DMS114 treated with DMSO at 0.1 percent for 48 hours (cell line): Measurements from ENCODE around the gene IL17RA.

ENCODE experiments used
- DNase-seq: peaks from one replicate; lab custom pipeline; 2025; ENCODE audit not compliant: unreplicated experiment; lab: John Stamatoyannopoulos, UW

Gene IL17RA

DNA sequence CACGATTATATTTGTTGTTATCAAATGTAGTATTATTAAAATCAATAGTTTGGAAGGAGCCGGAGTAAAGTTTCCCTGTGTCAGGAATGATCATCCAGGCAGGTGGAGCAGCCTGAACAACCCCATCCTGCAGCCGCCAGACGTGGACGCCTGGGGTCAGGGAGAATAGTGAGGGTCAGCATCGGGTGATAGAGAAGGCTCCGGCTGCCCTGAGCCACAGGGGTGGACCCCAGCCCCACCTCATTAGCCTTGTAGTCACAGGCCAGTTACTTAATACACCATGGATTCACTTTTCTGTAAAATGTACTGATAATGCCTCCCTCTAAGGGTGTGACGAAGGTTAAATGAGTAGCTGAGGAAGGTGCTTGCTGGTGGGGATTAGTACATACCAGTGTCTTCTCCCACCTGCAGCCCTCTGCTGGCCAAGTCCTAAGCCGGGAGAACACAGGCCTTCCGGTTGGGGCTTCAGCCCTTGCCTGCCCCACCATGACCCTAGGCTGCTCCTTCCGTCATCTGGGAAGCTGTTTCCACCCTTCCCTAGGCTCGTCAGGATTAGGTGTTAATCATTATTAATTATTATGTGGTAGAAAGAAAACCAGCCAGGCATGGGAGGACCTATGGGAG lies 21.5 kb downstream of the IL17RA start:
- no peak for DNase-seq

DNA sequence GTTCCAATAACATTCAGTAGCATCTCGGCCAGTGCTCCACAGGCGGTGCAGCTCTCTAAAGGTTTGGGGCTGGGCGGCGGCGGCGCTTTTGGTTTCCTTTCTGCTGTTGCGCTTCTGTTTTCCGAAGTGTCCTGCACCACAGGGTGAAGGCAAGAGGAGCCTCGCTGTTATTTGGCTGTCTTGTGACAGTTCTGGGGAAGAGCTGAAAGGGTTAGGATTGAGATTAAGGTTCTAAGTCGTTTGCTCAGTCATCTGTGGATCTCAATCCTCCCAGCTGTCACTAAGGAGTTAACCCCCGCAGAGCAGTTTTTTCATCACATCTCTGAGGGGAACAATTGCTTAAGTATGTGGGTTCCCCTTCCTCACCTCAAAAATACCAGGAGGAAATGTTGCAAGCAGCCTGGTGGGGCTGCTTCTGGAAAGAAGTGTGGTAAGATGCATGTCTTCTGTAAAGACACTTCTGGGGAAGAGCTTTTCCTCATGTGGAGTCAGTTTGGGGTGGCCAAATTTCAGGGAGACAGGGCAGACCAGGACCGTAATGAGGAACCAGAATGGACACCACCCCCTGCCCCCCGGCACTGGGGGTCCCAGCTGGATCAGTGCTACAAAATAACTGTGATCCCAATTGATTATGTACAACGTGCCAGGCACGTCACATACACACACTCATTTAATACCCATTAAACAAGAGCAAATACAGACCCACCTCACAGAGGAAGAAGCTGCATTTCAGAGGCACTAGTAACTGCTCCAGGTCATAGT lies 22.2 kb downstream of the IL17RA start:
- no peak for DNase-seq

DNA sequence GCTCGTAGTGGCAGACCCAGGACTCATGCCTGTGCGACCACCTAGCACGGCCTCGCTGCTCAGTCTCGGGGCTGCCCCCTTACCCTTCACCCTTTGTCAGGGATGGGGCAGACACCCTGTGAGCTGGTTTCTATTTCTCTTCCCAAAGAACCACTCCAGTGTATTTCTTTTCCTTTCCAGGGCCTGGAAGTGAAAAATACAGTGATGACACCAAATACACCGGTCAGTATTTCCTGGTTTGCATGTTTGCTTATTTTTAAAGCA lies 22.7 kb downstream of the IL17RA start:
- DNase-seq, result no peak

DNA sequence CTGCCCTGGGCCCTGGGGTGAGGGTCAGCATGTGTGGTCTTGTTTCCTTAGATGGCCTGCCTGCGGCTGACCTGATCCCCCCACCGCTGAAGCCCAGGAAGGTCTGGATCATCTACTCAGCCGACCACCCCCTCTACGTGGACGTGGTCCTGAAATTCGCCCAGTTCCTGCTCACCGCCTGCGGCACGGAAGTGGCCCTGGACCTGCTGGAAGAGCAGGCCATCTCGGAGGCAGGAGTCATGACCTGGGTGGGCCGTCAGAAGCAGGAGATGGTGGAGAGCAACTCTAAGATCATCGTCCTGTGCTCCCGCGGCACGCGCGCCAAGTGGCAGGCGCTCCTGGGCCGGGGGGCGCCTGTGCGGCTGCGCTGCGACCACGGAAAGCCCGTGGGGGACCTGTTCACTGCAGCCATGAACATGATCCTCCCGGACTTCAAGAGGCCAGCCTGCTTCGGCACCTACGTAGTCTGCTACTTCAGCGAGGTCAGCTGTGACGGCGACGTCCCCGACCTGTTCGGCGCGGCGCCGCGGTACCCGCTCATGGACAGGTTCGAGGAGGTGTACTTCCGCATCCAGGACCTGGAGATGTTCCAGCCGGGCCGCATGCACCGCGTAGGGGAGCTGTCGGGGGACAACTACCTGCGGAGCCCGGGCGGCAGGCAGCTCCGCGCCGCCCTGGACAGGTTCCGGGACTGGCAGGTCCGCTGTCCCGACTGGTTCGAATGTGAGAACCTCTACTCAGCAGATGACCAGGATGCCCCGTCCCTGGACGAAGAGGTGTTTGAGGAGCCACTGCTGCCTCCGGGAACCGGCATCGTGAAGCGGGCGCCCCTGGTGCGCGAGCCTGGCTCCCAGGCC lies 23.7 kb downstream of the IL17RA start:
- DNase-seq, result no peak

DNA sequence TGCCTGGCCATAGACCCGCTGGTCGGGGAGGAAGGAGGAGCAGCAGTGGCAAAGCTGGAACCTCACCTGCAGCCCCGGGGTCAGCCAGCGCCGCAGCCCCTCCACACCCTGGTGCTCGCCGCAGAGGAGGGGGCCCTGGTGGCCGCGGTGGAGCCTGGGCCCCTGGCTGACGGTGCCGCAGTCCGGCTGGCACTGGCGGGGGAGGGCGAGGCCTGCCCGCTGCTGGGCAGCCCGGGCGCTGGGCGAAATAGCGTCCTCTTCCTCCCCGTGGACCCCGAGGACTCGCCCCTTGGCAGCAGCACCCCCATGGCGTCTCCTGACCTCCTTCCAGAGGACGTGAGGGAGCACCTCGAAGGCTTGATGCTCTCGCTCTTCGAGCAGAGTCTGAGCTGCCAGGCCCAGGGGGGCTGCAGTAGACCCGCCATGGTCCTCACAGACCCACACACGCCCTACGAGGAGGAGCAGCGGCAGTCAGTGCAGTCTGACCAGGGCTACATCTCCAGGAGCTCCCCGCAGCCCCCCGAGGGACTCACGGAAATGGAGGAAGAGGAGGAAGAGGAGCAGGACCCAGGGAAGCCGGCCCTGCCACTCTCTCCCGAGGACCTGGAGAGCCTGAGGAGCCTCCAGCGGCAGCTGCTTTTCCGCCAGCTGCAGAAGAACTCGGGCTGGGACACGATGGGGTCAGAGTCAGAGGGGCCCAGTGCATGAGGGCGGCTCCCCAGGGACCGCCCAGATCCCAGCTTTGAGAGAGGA lies 24.5 kb downstream of the IL17RA start:
- DNase-seq, result no peak

DNA sequence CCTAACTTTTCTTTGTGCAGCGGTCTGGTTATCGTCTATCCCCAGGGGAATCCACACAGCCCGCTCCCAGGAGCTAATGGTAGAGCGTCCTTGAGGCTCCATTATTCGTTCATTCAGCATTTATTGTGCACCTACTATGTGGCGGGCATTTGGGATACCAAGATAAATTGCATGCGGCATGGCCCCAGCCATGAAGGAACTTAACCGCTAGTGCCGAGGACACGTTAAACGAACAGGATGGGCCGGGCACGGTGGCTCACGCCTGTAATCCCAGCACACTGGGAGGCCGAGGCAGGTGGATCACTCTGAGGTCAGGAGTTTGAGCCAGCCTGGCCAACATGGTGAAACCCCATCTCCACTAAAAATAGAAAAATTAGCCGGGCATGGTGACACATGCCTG lies 25.2 kb downstream of the IL17RA start:
- no peak for DNase-seq

DNA sequence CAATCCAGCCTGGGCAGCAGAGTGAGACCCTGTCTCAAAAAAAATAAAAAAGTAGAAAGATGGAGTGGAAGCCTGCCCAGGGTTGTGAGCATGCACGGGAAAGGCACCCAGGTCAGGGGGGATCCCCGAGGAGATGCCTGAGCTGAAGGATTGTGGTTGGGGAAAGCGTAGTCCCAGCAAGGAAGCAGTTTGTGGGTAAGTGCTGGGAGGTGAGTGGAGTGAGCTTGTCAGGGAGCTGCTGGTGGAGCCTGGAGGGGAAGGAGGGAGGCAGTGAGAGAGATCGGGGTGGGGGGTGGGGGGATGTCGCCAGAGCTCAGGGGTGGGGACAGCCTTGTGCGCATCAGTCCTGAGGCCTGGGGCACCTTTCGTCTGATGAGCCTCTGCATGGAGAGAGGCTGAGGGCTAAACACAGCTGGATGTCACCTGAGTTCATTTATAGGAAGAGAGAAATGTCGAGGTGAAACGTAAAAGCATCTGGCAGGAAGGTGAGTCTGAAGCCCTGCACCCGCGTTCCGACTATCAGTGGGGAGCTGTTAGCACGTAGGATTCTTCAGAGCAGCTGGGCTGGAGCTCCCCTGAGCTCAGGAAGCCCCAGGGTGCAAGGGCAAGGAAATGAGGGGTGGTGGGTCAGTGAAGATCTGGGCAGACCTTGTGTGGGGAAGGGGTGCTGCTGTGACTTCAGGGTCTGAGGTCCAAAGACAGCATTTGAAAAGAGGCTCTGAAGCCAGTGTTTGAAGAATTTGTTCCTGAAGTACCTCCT lies 26.2 kb downstream of the IL17RA start:
- no peak for DNase-seq

DNA sequence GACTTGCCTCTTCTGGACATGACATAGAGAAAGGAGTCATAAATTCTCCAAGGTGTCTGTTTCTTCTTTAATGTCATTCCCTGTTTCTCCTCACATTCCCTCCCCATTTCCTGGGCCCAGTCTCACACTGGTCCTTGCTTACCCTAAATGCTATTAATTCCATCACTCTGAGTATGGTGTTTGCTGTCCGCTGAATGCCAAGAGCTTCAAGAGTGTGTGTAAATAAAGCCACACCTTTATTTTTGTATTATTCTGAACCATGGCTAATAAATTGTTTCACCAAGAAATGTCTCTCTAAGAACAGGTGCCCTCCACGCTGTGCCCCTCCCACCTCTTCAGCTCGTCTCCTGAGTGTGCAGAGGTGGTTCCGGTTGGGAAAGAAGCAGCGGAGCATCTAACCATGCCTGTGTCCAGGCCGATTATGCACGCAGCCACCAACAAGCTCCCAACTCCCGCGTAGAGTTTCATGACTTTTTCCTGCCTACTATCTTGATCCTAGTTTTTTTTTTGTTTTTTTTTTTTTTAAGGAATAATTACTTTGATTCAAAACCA lies 27.8 kb downstream of the IL17RA start:
- DNase-seq, result no peak

DNA sequence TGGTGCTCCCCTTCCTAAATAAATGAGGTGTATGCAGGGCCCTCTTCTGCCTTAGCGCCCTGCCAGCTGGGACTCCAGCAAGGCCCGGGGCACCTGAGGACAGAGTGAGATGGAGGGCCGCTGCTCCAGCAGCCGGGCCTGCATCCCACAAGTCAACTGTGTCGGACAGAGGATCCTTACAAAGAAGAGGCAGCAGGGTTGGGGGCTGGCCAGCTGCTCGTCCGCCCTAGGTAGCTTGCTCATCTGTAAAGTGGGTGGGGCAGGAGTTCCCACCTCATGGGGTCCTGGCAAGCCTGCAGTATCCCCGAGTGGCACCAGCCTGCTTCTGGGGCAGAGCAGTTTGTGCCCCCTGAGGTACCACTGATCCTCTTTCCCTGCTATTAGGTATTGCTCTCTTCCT lies 28.8 kb downstream of the IL17RA start:
- DNase-seq, result no peak

DNA sequence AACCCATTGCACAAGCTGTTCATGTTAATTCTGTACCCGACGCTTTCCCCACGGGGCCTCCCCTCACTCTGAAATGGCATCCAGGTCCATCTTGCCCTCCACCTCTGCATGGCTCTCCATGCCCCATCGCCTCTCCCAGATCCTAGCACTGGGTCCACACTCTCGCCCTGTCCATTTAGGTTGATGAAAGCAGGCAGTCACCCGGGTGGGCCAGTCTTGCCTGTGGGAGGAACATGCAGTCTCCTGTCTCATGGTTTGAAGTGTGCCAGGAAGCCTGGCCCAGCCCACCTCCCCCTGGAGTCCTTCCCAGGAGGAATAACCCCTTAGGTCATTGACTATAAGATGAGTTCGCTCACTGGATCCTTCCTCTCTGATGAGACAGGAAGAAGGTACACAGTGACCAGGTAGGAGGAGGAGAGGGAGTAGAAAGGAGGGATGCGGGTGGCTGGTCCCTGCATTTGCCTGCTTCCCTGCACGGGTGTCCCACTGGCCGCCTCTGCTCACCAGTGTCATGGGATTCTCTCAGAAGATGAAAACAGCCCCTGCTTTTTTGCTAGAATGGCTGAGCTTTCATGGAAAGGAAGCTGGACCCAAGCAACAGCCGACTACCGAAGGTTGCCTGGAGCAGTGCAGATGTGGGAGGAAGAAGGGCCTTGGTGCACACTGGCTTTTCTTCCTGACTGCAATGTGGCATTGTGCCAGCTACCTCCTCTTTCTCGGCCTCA lies 29.5 kb downstream of the IL17RA start:
- no peak for DNase-seq

DNA sequence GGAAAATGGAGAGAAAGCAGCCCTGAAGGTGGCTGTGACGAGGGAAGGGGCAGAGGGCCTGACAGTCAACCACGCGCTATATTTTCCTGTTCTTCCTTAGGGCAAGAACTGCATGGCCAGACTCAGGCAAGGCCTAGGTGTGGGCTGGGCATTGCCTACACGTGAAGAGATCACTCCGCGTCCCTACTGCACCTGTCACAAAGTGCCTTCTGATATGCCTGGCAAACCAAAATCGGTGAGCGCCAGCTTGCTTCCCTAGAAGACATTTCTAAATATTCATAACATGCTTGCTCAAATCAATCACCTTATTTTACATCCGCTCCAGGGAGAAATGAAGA lies 30.1 kb downstream of the IL17RA start:
- DNase-seq, result no peak

DNA sequence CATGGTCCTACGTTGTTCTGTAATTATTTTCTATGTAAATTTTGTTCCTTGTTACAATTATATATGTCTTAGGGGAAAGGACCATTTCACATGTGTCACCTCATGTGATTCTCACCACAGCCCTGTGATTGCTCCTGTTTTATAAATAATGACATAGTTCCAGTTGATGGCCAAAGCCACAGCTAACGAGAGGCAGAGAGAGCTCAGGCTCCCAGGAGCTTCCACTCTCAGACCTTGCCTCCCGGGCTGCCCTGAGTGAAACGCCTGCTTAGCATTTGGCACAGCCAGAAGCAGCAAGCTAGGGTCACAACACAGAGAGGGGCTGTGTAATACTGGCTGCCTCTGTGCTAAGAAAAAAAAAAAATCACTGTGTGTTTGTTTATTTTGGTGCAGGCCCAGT lies 30.4 kb downstream of the IL17RA start:
- DNase-seq, result no peak

DNA sequence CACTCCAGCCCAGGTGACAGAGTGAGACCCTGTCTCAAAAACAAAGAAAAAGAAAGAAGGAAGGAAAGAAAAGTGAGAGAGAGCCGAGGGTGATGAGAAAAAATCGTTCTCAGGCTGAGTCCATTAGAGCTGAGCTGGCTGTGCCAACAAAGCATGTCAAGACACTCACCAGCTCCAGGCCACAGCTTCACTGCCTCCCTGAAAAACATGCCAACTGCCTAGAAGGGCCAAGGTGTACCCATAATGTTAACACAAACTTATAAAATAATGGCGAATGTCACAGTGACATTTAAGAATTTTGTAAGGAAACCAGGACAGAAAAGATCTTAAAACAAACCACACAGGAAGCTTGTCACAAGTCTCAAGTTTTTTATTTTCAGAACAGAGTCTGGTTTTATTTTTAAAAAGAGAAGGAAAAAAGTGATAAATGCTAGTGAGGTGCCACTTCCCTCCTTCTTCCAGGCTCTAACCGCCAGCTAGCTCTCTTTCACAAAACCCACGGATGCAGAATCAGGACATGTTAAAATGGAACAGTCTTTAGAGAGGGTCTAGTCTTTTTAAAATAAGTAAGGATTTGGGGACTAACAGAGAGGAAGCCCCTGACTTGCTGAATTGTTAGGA lies 31.3 kb downstream of the IL17RA start:
- DNase-seq, result no peak

DNA sequence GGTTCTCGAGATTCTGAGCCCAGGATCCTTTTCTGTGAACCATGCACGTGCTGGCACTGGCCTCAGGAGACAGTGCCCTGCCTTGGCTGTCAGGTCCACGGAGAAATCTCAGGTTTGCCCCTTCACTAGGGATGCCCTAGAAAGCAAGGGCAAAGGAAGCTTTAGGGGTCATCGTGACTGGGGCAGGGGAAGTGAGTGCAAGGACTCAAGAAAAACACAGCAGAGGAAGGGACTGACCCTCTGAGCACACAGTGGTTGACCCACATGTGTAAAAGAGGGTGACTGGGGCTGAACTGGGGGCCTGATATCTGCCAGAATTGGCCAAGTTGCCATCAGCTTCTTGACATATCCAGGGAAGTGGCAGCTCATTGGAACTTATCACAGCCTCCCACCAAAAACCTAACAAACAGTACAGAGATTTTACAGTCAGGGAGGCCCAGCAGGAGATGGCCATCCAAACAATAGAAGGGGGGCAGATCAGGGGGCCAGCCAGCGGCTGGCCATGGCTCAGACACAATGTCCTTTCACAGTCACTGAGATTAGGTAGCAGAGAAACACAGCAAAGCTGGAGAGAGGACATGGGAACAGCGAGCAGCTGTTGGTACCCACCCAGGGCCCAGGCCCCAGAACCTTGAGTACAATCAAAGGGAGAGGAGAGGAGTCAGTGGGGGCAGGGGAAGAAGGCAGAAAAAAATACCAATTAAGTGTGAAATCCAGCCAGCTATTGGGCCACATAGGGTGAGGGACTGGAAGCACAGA lies 32.0 kb downstream of the IL17RA start:
- no peak for DNase-seq

DNA sequence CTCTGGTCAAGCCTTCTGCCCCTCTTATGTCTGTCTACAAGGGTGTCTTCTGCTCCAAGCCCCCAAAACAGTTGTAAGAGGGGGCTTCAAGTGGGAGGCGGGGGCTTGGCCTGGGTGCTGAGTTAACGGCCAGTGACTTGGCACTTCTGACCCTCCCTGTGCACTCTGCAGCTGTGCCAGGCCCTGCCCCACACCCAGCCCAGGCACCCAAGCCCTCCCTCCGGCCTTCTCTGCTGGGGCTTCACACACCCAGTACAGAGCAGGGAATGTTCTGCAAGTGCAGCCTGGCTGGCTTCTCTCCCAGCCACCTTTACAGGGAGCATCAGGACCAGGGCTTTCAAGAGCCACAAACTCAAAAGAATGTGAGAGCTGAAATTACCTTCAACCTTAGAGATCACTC lies 32.6 kb downstream of the IL17RA start:
- DNase-seq, result no peak

DNA sequence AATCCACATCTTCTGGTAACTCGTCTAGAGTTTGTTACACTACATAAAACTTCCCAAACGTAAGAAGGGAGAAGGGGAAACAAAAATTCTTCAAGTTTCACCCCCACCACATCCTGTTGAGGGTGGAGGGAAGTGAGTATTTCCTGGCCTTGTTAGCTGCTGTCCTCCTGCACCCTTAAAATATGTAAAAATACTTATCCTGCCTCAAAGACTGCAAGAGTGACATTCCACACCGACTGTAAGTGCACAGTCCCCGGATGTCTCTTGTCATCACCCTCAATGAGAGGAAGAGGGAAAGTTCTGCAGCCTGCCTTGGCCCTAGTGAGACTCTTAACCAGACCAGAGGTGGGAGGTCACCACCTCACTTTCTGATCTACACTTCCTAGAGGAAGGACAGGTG lies 33.1 kb downstream of the IL17RA start:
- no peak for DNase-seq

DNA sequence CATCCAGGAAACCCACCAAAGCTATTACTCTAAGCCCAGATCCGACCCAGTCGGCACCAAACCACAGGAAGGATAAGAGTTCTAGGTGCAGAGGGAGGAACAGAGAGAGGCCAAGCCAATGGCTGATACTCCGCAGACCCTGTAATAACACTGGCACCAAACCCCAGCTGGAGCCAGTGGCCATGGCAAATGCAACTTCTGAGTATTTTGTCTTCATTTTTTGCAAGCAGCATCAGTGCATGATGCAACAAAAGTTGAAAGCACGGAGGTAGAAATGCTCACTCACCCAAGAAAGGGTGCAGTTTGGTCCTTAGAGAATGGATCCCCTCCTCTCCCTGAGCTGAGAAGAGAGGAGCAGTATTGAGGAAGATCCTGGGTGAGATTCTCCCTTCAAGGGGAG lies 33.5 kb downstream of the IL17RA start:
- no peak for DNase-seq

DNA sequence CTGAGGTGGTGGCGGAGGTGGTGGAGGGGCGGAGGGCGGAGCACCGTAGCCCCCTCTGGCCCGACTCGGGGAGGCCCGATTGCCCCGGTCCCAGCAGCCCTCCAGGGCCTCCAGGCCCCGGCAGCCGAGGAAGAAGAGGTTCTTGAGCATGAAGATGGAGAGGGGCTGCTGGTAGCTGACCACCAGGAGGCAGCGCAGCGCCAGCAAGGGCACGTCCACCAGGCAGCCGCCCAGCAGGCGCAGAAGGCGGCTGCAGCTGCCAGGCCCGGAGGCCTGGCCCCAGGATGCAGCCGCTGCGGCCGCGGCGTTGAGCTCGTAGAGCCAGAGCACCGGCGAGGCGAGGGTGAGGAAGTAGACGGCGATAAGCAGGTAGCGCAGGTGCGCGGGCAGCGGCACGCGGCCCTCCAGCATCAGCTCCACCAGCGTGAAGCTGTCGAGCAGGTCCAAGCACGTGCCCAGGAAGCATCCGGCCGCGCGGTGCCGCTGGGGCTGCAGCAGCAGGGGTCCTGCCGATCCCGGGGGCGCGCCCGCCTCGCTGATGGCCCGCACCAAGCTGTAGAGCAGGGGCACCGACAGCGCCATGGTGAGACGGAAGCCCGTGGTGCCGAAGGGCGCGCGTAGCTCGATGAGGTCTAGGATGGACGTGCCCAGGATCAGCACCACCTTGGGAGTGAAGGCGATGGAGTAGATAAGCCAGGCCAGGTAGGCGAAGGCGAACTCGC lies 34.8 kb downstream of the IL17RA start:
- no peak for DNase-seq
